HTR-8/SVneo (cell line): Measurements from ENCODE around the gene PAK4.
A peak's percentile ranks its signal among the peaks of the same experiment; 100 is the strongest.
"Not testable (repeated sequence)": the region's sequence is repeated elsewhere in the genome, so short reads cannot be mapped to it uniquely, and the experiment has no call there.

ENCODE experiments used
- DNase-seq: peaks from one replicate; pipeline ENCODE4 v3.0.0; 2011; ENCODE audit warnings: low spot score, mixed read lengths; ENCODE audit not compliant: insufficient read length
- FAIRE-seq: peaks from 2 replicates; lab custom pipeline; 2011; peaks lifted over from hg19 to GRCh38; lab: Jason Lieb, UNC

Gene PAK4

GRCh38 chr19:39125554-39126311 lies at the start of gene PAK4:
Gene PAK4 (plus strand): TSS chr19:39125786. CDS start chr19:39169554, 43,768 bp downstream.
- DNase-seq (peak; percentile 99), FAIRE-seq (peak; percentile 88)

GRCh38 chr19:39077323-39077722 lies 48.3 kb upstream of the PAK4 start:
- no peak for DNase-seq
- no peak for FAIRE-seq

GRCh38 chr19:39078436-39079200 lies 47.0 kb upstream of the PAK4 start:
- peak; percentile 62 for DNase-seq
- FAIRE-seq: peak; percentile 55

- DNase-seq: no peak
- FAIRE-seq: no peak
Observed at GRCh38 chr19:39080431-39080830, 45.2 kb upstream of the PAK4 start.

GRCh38 chr19:39082167-39082566 lies 43.4 kb upstream of the PAK4 start:
- no peak for DNase-seq

GRCh38 chr19:39082745-39083598 lies 42.6 kb upstream of the PAK4 start:
- no peak for FAIRE-seq
- no peak for DNase-seq

More at GRCh38 chr19:39082167-39082566, 43.4 kb upstream of the PAK4 start:
- no peak for FAIRE-seq

- no peak for DNase-seq
- no peak for FAIRE-seq
Observed at GRCh38 chr19:39083599-39083982, 42.0 kb upstream of the PAK4 start.

GRCh38 chr19:39083983-39084731 lies 41.4 kb upstream of the PAK4 start, which contains the start of gene ACP7:
Gene ACP7 (plus strand): TSS chr19:39084368. CDS start chr19:39085270, 902 bp downstream.
- no peak for FAIRE-seq
- no peak for DNase-seq

- FAIRE-seq (no peak), DNase-seq (no peak)
Observed at GRCh38 chr19:39084732-39085080, 40.9 kb upstream of the PAK4 start.

- FAIRE-seq (no peak), DNase-seq (no peak)
Observed at GRCh38 chr19:39085392-39085791, 40.2 kb upstream of the PAK4 start.

- DNase-seq (no peak), FAIRE-seq (no peak)
Observed at GRCh38 chr19:39086386-39086785, 39.2 kb upstream of the PAK4 start.

GRCh38 chr19:39087907-39088686 lies 37.5 kb upstream of the PAK4 start:
- DNase-seq: no peak
- no peak for FAIRE-seq

GRCh38 chr19:39090016-39090415 lies 35.6 kb upstream of the PAK4 start:
- DNase-seq, FAIRE-seq: not testable (repeated sequence)

- DNase-seq (no peak), FAIRE-seq (no peak)
Observed at GRCh38 chr19:39090881-39091280, 34.7 kb upstream of the PAK4 start.

- not testable (repeated sequence) for DNase-seq, FAIRE-seq
Observed at GRCh38 chr19:39095799-39096540, 29.6 kb upstream of the PAK4 start.

- no peak for DNase-seq
- no peak for FAIRE-seq
Observed at GRCh38 chr19:39097299-39097698, 28.3 kb upstream of the PAK4 start.

GRCh38 chr19:39097721-39098120 lies 27.9 kb upstream of the PAK4 start:
- DNase-seq (no peak), FAIRE-seq (no peak)
